Keratinocyte (primary cell): ENCODE measurements around the gene INSYN1. TPM values are rescaled to one million over a fixed set of nuclear protein-coding genes. Genes with fewer than 3 reads are reported as not detected.

Experiments
- DNase-seq: peaks from one replicate; pipeline ENCODE4 v3.0.0-alpha.2; 2011; ENCODE audit warnings: low read depth, missing footprints, low spot score
- FAIRE-seq: peaks from 2 replicates; lab custom pipeline; 2011; peaks lifted over from hg19 to GRCh38; lab: Jason Lieb, UNC
- H2AFZ ChIP-seq: 2 replicates; pipeline ENCODE4 v1.6.0; 2012; ENCODE audit warnings: low read length, control low read depth, inconsistent platforms; ENCODE audit not compliant: control insufficient read depth
- H3K27ac ChIP-seq: 2 replicates; pipeline ENCODE4 v1.5.1; 2011; ENCODE audit warnings: low read length; ENCODE audit not compliant: control insufficient read depth, insufficient read depth
- H3K27me3 ChIP-seq: 3 replicates; pipeline ENCODE4 v1.6.0; 2011; ENCODE audit warnings: low read length; ENCODE audit not compliant: control insufficient read depth, insufficient read depth; ENCODE audit errors: extremely low read depth
- H3K36me3 ChIP-seq, 2 experiments: 2 replicates in 1 of 2; 3 replicates in 1 of 2; pipeline ENCODE4 v1.5.1; 2011; ENCODE audit warnings: low read length in 2 of 2, mild to moderate bottlenecking in 1 of 2; ENCODE audit not compliant: control insufficient read depth in 2 of 2, insufficient read depth in 2 of 2; ENCODE audit errors: extremely low read depth in 1 of 2
- H3K4me1 ChIP-seq: 3 replicates; pipeline ENCODE4 v1.5.1; 2011; ENCODE audit warnings: low read length; ENCODE audit not compliant: control insufficient read depth, insufficient read depth; ENCODE audit errors: extremely low read depth
- H3K4me2 ChIP-seq: 3 replicates; pipeline ENCODE4 v1.6.0; 2011; ENCODE audit warnings: low read depth, low read length; ENCODE audit not compliant: control insufficient read depth, insufficient read depth; ENCODE audit errors: extremely low read depth
- H3K4me3 ChIP-seq, 3 experiments: fragments of 200-600 bp in 1 of 3; sonication (generic) in 1 of 3; 2 replicates in 2 of 3; 3 replicates in 1 of 3; pipeline ENCODE4 v1.5.1; 2011 to 2016; ENCODE audit warnings: low read length in 3 of 3, mild to moderate bottlenecking in 3 of 3, control low read depth in 2 of 3, inconsistent platforms in 1 of 3, low read depth in 1 of 3, mixed read lengths in 1 of 3, mixed run types in 1 of 3, moderate library complexity in 1 of 3; ENCODE audit not compliant: control insufficient read depth in 2 of 3, insufficient read depth in 2 of 3; ENCODE audit errors: extremely low read depth in 1 of 3
- H3K79me2 ChIP-seq: 2 replicates; pipeline ENCODE4 v1.6.0; 2012; ENCODE audit warnings: low read length; ENCODE audit not compliant: control insufficient read depth, insufficient read depth
- H3K9ac ChIP-seq: 3 replicates; pipeline ENCODE4 v1.6.0; 2011; ENCODE audit warnings: low read length; ENCODE audit not compliant: control insufficient read depth, insufficient read depth; ENCODE audit errors: extremely low read depth
- H3K9me1 ChIP-seq: 3 replicates; pipeline ENCODE4 v1.6.0; 2011; ENCODE audit warnings: low read length; ENCODE audit not compliant: control insufficient read depth, insufficient read depth; ENCODE audit errors: extremely low read depth
- H3K9me3 ChIP-seq: 2 replicates; pipeline ENCODE4 v1.5.1; 2012; ENCODE audit warnings: low read depth, low read length; ENCODE audit not compliant: control insufficient read depth
- H4K20me1 ChIP-seq: 3 replicates; pipeline ENCODE4 v1.6.0; 2011; ENCODE audit warnings: low read length; ENCODE audit not compliant: control insufficient read depth, insufficient read depth; ENCODE audit errors: extremely low read depth
- CTCF ChIP-seq, 3 experiments: IDR thresholded peaks in 1 of 3; conservative IDR thresholded peaks in 1 of 3; optimal IDR thresholded peaks in 1 of 3; 2 replicates in 2 of 3; 3 replicates in 1 of 3; pipeline versions ENCODE3 to v1.5.1; 2011; ENCODE audit warnings: low read length in 3 of 3, mild to moderate bottlenecking in 3 of 3, moderate library complexity in 2 of 3, control low read depth in 1 of 3, inconsistent platforms in 1 of 3; ENCODE audit not compliant: insufficient read depth in 2 of 3; ENCODE audit errors: extremely low read depth in 1 of 3
- EZH2 ChIP-seq: IDR thresholded peaks from one replicate; pipeline ENCODE4 v1.6.1; 2012; ENCODE audit warnings: inconsistent platforms, mild to moderate bottlenecking, low read length, moderate library complexity
- dilution Hi-C: fragments of 300-500 bp; cut with MboI; formaldehyde crosslinking; loops from one replicate; pipeline ENCODE4 v1.7.0; 2020; ENCODE audit warnings: low sequenced_read_pairs; ENCODE audit not compliant: extremely low pct_ligation_motif_present
- polyA plus RNA-seq, 5 experiments: library from polyadenylated mRNA; depleted of rRNA in 3 of 5; stranded (reverse) in 3 of 5; stranded (forward) in 1 of 5; unstranded in 1 of 5; fragments of >200 nt; gene quantifications; 1 replicate in 1 of 5; 2 replicates in 3 of 5; 3 replicates in 1 of 5; pipeline versions ENCODE4 v1.2.1 to v1.2.3, GENCODE V29; 2011 to 2012; ENCODE audit warnings: missing spikeins in 2 of 5, low read depth in 1 of 5, low replicate concordance in 1 of 5

Gene INSYN1
- polyA plus RNA-seq, 1 donor (not counting 4 experiments of a cell fraction or from before 2014, with no cell fraction given) = 0.47 TPM

- no peaks in the 10 kb centered on the region for H3K9me3 ChIP-seq
- H3K9ac ChIP-seq = no peak overlapping the region
- dilution Hi-C loops = no loop called here
- FAIRE-seq (no peak), DNase-seq (no peak)
- H3K36me3 ChIP-seq = no peaks in the 10 kb centered on the region
- H3K27me3 ChIP-seq = peaks cover 44% of the 10 kb centered on the region
- H2AFZ ChIP-seq = no peak overlapping the region
- H3K4me3 ChIP-seq = no peak overlapping the region
- H3K9me1 ChIP-seq = no peaks in the 10 kb centered on the region
- no peak overlapping the region for H3K27ac ChIP-seq
- H3K4me1 ChIP-seq = no peaks in the 10 kb centered on the region
- no peaks in the 10 kb centered on the region for H4K20me1 ChIP-seq
- no peaks in the 10 kb centered on the region for H3K79me2 ChIP-seq
- no peak for TF ChIP-seq CTCF (optimal IDR thresholded peaks at IDR 0.05 in 1 of 3, IDR thresholded peaks at IDR 0.05 in 1 of 3, conservative IDR thresholded peaks at IDR 0.05 in 1 of 3; ENCODE audit: extremely low read depth in 1 of 3, insufficient read depth in 2 of 3, low read length in 3 of 3)
- TF ChIP-seq EZH2 = no peak
- H3K4me2 ChIP-seq = no peak overlapping the region
Measured at GRCh38 chr15:73747847-73748590, 5.1 kb downstream of the INSYN1 start.

GRCh38 chr15:73746883-73747282 is 6.3 kb downstream of the INSYN1 start:
- dilution Hi-C loops = no loop called here
- no peaks in the 10 kb centered on the region for H3K4me1 ChIP-seq
- no peaks in the 10 kb centered on the region for H3K36me3 ChIP-seq
- H3K9me1 ChIP-seq = no peaks in the 10 kb centered on the region
- no peak overlapping the region for H3K4me2 ChIP-seq
- no peak overlapping the region for H2AFZ ChIP-seq
- no peak overlapping the region for H3K9ac ChIP-seq
- TF ChIP-seq EZH2 (no peak), CTCF (optimal IDR thresholded peaks at IDR 0.05 in 1 of 3, IDR thresholded peaks at IDR 0.05 in 1 of 3, conservative IDR thresholded peaks at IDR 0.05 in 1 of 3; ENCODE audit: extremely low read depth in 1 of 3, insufficient read depth in 2 of 3, low read length in 3 of 3) (no peak)
- no peaks in the 10 kb centered on the region for H3K79me2 ChIP-seq
- H3K4me3 ChIP-seq = no peak overlapping the region
- no peak overlapping the region for H3K27ac ChIP-seq
- no peak for FAIRE-seq
- peaks cover 36% of the 10 kb centered on the region for H3K27me3 ChIP-seq
- no peaks in the 10 kb centered on the region for H4K20me1 ChIP-seq
- no peaks in the 10 kb centered on the region for H3K9me3 ChIP-seq
- DNase-seq = no peak
